ENCODE results near the gene DAB1.

DAB1 gene

GRCh38 chr1:57422271-57423134, 1.4 kb downstream of the DAB1 start:
- H3K9me3 ChIP-seq (ENCODE audit: low read length), result no peaks in the 10 kb centered on the region
- no peak overlapping the region for H3K27ac ChIP-seq (ENCODE audit: low read depth, low read length, poor library complexity, severe bottlenecking)
- H3K9ac ChIP-seq (ENCODE audit: low read length), result no peak overlapping the region
- no peak overlapping the region for H3K4me3 ChIP-seq (ENCODE audit: low read depth, low read length, poor library complexity, severe bottlenecking)
- no peak overlapping the region for H3K4me2 ChIP-seq (ENCODE audit: low read length)
- TF ChIP-seq, protein P1, sequence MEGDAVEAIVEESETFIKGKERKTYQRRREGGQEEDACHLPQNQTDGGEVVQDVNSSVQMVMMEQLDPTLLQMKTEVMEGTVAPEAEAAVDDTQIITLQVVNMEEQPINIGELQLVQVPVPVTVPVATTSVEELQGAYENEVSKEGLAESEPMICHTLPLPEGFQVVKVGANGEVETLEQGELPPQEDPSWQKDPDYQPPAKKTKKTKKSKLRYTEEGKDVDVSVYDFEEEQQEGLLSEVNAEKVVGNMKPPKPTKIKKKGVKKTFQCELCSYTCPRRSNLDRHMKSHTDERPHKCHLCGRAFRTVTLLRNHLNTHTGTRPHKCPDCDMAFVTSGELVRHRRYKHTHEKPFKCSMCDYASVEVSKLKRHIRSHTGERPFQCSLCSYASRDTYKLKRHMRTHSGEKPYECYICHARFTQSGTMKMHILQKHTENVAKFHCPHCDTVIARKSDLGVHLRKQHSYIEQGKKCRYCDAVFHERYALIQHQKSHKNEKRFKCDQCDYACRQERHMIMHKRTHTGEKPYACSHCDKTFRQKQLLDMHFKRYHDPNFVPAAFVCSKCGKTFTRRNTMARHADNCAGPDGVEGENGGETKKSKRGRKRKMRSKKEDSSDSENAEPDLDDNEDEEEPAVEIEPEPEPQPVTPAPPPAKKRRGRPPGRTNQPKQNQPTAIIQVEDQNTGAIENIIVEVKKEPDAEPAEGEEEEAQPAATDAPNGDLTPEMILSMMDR (IDR thresholded peaks at IDR 0.05; ENCODE audit: low read length), result no peak
- TF ChIP-seq EZH2 (IDR thresholded peaks at IDR 0.05; ENCODE audit: borderline replicate concordance, low read length), result no peak
- no peaks in the 10 kb centered on the region for H4K20me1 ChIP-seq (ENCODE audit: insufficient read depth, low read length)
- no peaks in the 10 kb centered on the region for H3F3A ChIP-seq (ENCODE audit: insufficient read depth, low read length)
- no peaks in the 10 kb centered on the region for H3K36me3 ChIP-seq (ENCODE audit: insufficient read depth, low read length)
- no peaks in the 10 kb centered on the region for H3K79me2 ChIP-seq (ENCODE audit: insufficient read depth, low read length)
- H3K9me2 ChIP-seq (ENCODE audit: low read depth, low read length), result no peaks in the 10 kb centered on the region
- no peak overlapping the region for H2AFZ ChIP-seq (ENCODE audit: low read length)
- H3K4me1 ChIP-seq (ENCODE audit: insufficient read depth, low read length, severe bottlenecking), result no peaks in the 10 kb centered on the region
- H3K27me3 ChIP-seq (ENCODE audit: insufficient read depth, low read length), result no peaks in the 10 kb centered on the region

DNA sequence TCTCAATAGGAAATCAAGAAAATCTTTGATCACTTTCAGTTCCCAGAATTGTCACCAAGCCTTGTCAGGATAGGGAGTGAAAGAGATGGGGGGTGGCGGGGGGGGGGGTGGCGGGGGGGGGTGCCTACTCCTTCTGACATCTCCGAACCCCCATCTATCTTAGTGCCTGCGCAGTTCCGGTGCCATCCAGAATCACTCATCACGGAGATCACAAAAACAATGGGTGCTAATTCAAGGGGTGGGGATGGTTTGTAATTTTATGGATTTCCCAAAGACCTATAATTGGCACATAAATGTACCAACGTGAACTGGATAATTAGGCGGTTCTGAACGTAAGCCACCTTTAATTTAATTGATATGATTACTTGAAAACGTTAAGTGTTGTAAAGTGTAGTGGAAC, 2.1 kb downstream of the DAB1 start:
- no peak overlapping the region for H3K4me3 ChIP-seq (ENCODE audit: low read depth, low read length, poor library complexity, severe bottlenecking)
- no peak for TF ChIP-seq EZH2 (IDR thresholded peaks at IDR 0.05; ENCODE audit: borderline replicate concordance, low read length)
- TF ChIP-seq, protein P1 (IDR thresholded peaks at IDR 0.05; ENCODE audit: low read length), result no peak
- no peak overlapping the region for H3K9ac ChIP-seq (ENCODE audit: low read length)
- H3K79me2 ChIP-seq (ENCODE audit: insufficient read depth, low read length), result no peaks in the 10 kb centered on the region
- no peaks in the 10 kb centered on the region for H3K9me3 ChIP-seq (ENCODE audit: low read length)
- no peaks in the 10 kb centered on the region for H3K4me1 ChIP-seq (ENCODE audit: insufficient read depth, low read length, severe bottlenecking)
- H4K20me1 ChIP-seq (ENCODE audit: insufficient read depth, low read length), result no peaks in the 10 kb centered on the region
- H3K4me2 ChIP-seq (ENCODE audit: low read length), result no peak overlapping the region
- no peak overlapping the region for H3K27ac ChIP-seq (ENCODE audit: low read depth, low read length, poor library complexity, severe bottlenecking)
- H3K27me3 ChIP-seq (ENCODE audit: insufficient read depth, low read length), result no peaks in the 10 kb centered on the region
- H2AFZ ChIP-seq (ENCODE audit: low read length), result no peak overlapping the region
- H3K9me2 ChIP-seq (ENCODE audit: low read depth, low read length), result no peaks in the 10 kb centered on the region
- no peaks in the 10 kb centered on the region for H3K36me3 ChIP-seq (ENCODE audit: insufficient read depth, low read length)
- no peaks in the 10 kb centered on the region for H3F3A ChIP-seq (ENCODE audit: insufficient read depth, low read length)

- Histone ChIP-seq H3K4me2 (ENCODE audit: low read length) (no peak overlapping the region), H3K9me2 (ENCODE audit: low read depth, low read length) (no peaks in the 10 kb centered on the region), H3F3A (ENCODE audit: insufficient read depth, low read length) (no peaks in the 10 kb centered on the region), H3K9ac (ENCODE audit: low read length) (no peak overlapping the region), H3K27me3 (ENCODE audit: insufficient read depth, low read length) (no peaks in the 10 kb centered on the region), H3K9me3 (ENCODE audit: low read length) (no peaks in the 10 kb centered on the region), H3K27ac (ENCODE audit: low read depth, low read length, poor library complexity, severe bottlenecking) (no peak overlapping the region), H3K79me2 (ENCODE audit: insufficient read depth, low read length) (no peaks in the 10 kb centered on the region), H3K36me3 (ENCODE audit: insufficient read depth, low read length) (no peaks in the 10 kb centered on the region), H3K4me1 (ENCODE audit: insufficient read depth, low read length, severe bottlenecking) (no peaks in the 10 kb centered on the region), H4K20me1 (ENCODE audit: insufficient read depth, low read length) (no peaks in the 10 kb centered on the region), H3K4me3 (ENCODE audit: low read depth, low read length, poor library complexity, severe bottlenecking) (no peak overlapping the region), H2AFZ (ENCODE audit: low read length) (no peak overlapping the region)
- TF ChIP-seq EZH2 (IDR thresholded peaks at IDR 0.05; ENCODE audit: borderline replicate concordance, low read length), result no peak
- TF ChIP-seq, protein P1 (IDR thresholded peaks at IDR 0.05; ENCODE audit: low read length), result no peak
Measured at GRCh38 chr1:57420981-57421785, 2.7 kb downstream of the DAB1 start.

Data from OCI-LY1 (cell line).